ENCODE measurements around the gene KRTAP6-1.

GRCh38 chr21:30590297-30590696 is 23.4 kb downstream of the KRTAP6-1 start, which contains the start of gene KRTAP22-2:
- TF ChIP-seq CTCF (conservative IDR thresholded peaks at IDR 0.05; ENCODE audit: low read depth, low read length) (no peak), EZH2phosphoT487 (IDR thresholded peaks at IDR 0.05; ENCODE audit: borderline replicate concordance, low read length) (no peak), EZH2 (IDR thresholded peaks at IDR 0.05; ENCODE audit: low read length, unreplicated experiment) (no peak)

Data from PC-3 (cell line).